Measurements from ENCODE around the gene PCYOX1L.
"Not testable (repeated sequence)": the region's sequence is repeated elsewhere in the genome, so short reads cannot be mapped to it uniquely, and the experiment has no call there.

The PCYOX1L gene

GRCh38 chr5:149382517-149383220, 24.8 kb downstream of the PCYOX1L start:
- DNase-seq, result no peak

GRCh38 chr5:149383399-149383798, 25.6 kb downstream of the PCYOX1L start:
- no peak for DNase-seq

- DNase-seq, result no peak
Observed at GRCh38 chr5:149386166-149386565, 28.3 kb downstream of the PCYOX1L start.

- no peak for DNase-seq
Observed at GRCh38 chr5:149387081-149387631, 29.3 kb downstream of the PCYOX1L start.

- no peak for DNase-seq
Observed at GRCh38 chr5:149387982-149388381, 30.1 kb downstream of the PCYOX1L start.

- DNase-seq, result no peak
Observed at GRCh38 chr5:149388498-149389190, 30.8 kb downstream of the PCYOX1L start.

- DNase-seq, result no peak
Observed at GRCh38 chr5:149389552-149390495, 32.0 kb downstream of the PCYOX1L start.

GRCh38 chr5:149391076-149391475, 33.2 kb downstream of the PCYOX1L start:
- DNase-seq, result not testable (repeated sequence)

GRCh38 chr5:149391524-149391923, 33.7 kb downstream of the PCYOX1L start:
- DNase-seq, result no peak

GRCh38 chr5:149392718-149393117, 34.9 kb downstream of the PCYOX1L start:
- no peak for DNase-seq

GRCh38 chr5:149394996-149395395, 37.1 kb downstream of the PCYOX1L start:
- not testable (repeated sequence) for DNase-seq

GRCh38 chr5:149397530-149397929, 39.7 kb downstream of the PCYOX1L start:
- no peak for DNase-seq

- DNase-seq, result not testable (repeated sequence)
Observed at GRCh38 chr5:149398747-149399266, 41.0 kb downstream of the PCYOX1L start.

GRCh38 chr5:149399775-149400174, 41.9 kb downstream of the PCYOX1L start:
- DNase-seq, result no peak

GRCh38 chr5:149400304-149400703, 42.5 kb downstream of the PCYOX1L start:
- DNase-seq, result no peak

GRCh38 chr5:149401051-149401450, 43.2 kb downstream of the PCYOX1L start:
- no peak for DNase-seq

- no peak for DNase-seq
Observed at GRCh38 chr5:149402291-149402690, 44.4 kb downstream of the PCYOX1L start.

- no peak for DNase-seq
Observed at GRCh38 chr5:149403923-149404745, 46.3 kb downstream of the PCYOX1L start.

- no peak for DNase-seq
Observed at GRCh38 chr5:149404746-149405549, 47.1 kb downstream of the PCYOX1L start.
